ENCODE results near the gene TAOK2. TPM values are rescaled to one million over a fixed set of nuclear protein-coding genes. Genes with fewer than 3 reads are reported as not detected.
"Not testable (repeated sequence)": the region's sequence is repeated elsewhere in the genome, so short reads cannot be mapped to it uniquely, and the experiment has no call there.

TAOK2 gene
- total RNA-seq (28.0 TPM), polyA plus RNA-seq (ENCODE audit: insufficient read depth in 1 of 8, insufficient read length in 8 of 8, low replicate concordance in 1 of 8) (10 to 100 TPM; 30.8 to 43.3 (median 38.8) TPM)
- long read RNA-seq, donor 1, partial matches to known transcripts, result 5 of 6 reads
- long read RNA-seq, donor 1, other reads (novel, unspliced or antisense), result 0 of 6 reads
- long read RNA-seq, donor 2, result 0 reads
- long read RNA-seq, donor 3, result 0 reads
- long read RNA-seq, donor 4, transcript TAOK2-206 (2 exons, 1,721 nt), result major isoform, 5 of 10 reads
- long read RNA-seq, donor 4, partial matches to known transcripts, result 5 of 10 reads
- long read RNA-seq, donor 4, other reads (novel, unspliced or antisense), result 0 of 10 reads
- long read RNA-seq, donor 5, full-length matches to known transcripts, result 6 of 22 reads
- long read RNA-seq, donor 5, partial matches to known transcripts, result 16 of 22 reads
- long read RNA-seq, donor 5, other reads (novel, unspliced or antisense), result 0 of 22 reads
- long read RNA-seq, donor 6, full-length matches to known transcripts, result 4 of 4 reads
- long read RNA-seq, donor 6, partial matches to known transcripts, result 0 of 4 reads
- long read RNA-seq, donor 6, other reads (novel, unspliced or antisense), result 0 of 4 reads
- long read RNA-seq, donor 7, full-length matches to known transcripts, result 2 of 2 reads
- long read RNA-seq, donor 7, partial matches to known transcripts, result 0 of 2 reads
- long read RNA-seq, donor 7, other reads (novel, unspliced or antisense), result 0 of 2 reads
- long read RNA-seq, donor 8, partial matches to known transcripts, result 9 of 12 reads
- long read RNA-seq, donor 8, other reads (novel, unspliced or antisense), result 0 of 12 reads
- long read RNA-seq, donor 9, full-length matches to known transcripts, result 2 of 2 reads
- long read RNA-seq, donor 9, partial matches to known transcripts, result 0 of 2 reads
- long read RNA-seq, donor 9, other reads (novel, unspliced or antisense), result 0 of 2 reads
- long read RNA-seq, donor 10, partial matches to known transcripts, result 8 of 10 reads
- long read RNA-seq, donor 10, other reads (novel, unspliced or antisense), result 0 of 10 reads
- long read RNA-seq, donor 11, partial matches to known transcripts, result 11 of 12 reads
- long read RNA-seq, donor 11, other reads (novel, unspliced or antisense), result 0 of 12 reads

DNA sequence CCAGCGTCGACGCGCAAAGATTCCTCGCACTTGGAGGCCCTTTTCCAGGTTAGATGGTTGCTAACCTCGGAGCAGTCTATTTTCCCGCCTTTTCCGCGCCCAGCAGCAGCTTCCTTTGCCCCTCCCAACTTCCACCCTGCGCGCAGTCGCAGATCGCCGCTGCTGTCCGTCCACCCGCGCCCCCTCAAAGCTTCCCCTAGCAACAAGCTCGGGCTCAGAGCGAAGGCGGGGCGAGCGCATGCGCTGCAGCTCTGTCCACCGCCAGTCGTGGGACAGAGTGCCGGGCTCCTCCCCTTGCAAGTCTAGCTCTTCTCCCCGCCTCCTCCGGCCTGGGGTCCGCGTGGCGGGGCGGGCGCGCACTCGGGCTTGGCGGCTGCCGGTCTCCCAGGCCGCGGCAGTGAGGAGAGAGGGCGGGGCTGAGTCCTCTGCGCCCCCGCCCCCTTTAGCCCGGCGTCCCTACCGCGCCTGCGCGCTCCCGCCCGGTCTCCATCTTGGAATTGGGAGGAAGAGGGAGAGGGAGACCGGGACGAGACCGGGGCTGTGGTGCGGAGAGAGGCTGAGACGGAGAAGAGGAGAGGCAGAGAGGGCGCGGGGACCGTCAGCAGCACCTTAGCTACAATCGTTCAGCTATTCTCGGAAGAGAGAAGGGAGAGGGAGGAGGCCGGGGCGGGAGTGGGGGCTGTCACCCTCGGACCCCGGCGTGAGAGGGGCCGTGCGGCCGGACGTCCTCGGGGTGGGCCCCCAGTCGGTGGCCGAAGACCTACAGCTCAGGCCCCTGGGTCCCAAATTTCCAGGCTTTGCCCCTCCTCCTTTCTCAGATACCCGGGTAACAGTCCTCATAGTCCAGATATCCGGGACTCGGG, at the start of gene TAOK2:
TSS of gene TAOK2 (plus strand) at position 485 of the 863 bp plus-strand sequence. CDS start 3,905 bp downstream, outside the sequence.
- Histone ChIP-seq H3K36me3 (ENCODE audit: control insufficient read depth, insufficient read depth, low read length) (peaks cover 30% of the 10 kb centered on the region), H3K27ac (ENCODE audit: low read length) (peak within 1 kb of the TSS; percentile 97), H3K4me1 (ENCODE audit: control insufficient read depth, insufficient read depth, low read length) (peaks cover 43% of the 10 kb centered on the region), H3K4me3 (ENCODE audit: low read length) (peak within 1 kb of the TSS; percentile 100), H3K9me3 (replicated peaks; ENCODE audit: control insufficient read depth, low read depth, low read length) (peaks cover 5% of the 10 kb centered on the region), H3K27me3 (ENCODE audit: control insufficient read depth, insufficient read depth, low read length) (no peaks in the 10 kb centered on the region)
- peak; percentile 100 for DNase-seq
- under 1% methylated on average over 67 of the region's 75 CpGs for WGBS (ENCODE audit: insufficient coverage)

DNA sequence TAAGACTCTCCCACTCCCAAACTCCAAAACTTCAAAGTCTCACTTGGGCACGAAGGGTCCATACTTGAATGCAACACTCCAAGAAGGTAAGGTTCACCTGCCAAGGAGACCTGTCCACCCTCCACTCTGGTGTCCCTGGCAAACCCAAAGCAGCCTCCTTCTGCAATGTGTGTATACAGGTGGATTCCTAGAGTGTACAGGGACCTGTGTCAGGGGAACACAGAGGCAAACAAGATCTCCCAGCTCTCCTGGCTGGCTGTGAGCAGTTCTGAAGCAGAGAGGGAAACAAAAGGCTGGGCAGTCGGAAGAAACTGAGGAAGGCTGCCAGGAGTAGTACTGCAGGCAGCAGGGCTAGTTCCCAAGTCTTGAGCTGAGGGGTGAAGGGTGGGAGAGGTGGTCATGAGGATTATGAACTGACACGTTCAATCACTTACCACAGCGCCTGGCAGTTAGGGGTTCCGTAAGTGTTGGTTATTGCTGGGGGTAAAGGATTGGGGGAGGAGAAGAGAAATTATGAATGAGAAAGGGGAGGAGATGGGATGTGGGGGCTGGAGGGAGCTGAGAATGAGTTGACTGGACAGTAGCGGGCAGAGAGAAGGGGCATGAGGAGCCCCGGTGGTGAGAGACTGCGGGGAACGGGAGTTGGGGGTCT, 48.4 kb upstream of the TAOK2 start:
- Histone ChIP-seq H3K4me3 (ENCODE audit: low read length) (peak overlapping the region; percentile 83), H3K36me3 (ENCODE audit: control insufficient read depth, insufficient read depth, low read length) (peaks cover 20% of the 10 kb centered on the region), H3K27ac (ENCODE audit: low read length) (no peak overlapping the region), H3K9me3 (replicated peaks; ENCODE audit: control insufficient read depth, low read depth, low read length) (no peaks in the 10 kb centered on the region), H3K4me1 (ENCODE audit: control insufficient read depth, insufficient read depth, low read length) (peaks cover 18% of the 10 kb centered on the region), H3K27me3 (ENCODE audit: control insufficient read depth, insufficient read depth, low read length) (no peaks in the 10 kb centered on the region)
- peak; percentile 22 for DNase-seq
- WGBS (ENCODE audit: insufficient coverage), result 2% methylated on average over 8 of the region's 9 CpGs

DNA sequence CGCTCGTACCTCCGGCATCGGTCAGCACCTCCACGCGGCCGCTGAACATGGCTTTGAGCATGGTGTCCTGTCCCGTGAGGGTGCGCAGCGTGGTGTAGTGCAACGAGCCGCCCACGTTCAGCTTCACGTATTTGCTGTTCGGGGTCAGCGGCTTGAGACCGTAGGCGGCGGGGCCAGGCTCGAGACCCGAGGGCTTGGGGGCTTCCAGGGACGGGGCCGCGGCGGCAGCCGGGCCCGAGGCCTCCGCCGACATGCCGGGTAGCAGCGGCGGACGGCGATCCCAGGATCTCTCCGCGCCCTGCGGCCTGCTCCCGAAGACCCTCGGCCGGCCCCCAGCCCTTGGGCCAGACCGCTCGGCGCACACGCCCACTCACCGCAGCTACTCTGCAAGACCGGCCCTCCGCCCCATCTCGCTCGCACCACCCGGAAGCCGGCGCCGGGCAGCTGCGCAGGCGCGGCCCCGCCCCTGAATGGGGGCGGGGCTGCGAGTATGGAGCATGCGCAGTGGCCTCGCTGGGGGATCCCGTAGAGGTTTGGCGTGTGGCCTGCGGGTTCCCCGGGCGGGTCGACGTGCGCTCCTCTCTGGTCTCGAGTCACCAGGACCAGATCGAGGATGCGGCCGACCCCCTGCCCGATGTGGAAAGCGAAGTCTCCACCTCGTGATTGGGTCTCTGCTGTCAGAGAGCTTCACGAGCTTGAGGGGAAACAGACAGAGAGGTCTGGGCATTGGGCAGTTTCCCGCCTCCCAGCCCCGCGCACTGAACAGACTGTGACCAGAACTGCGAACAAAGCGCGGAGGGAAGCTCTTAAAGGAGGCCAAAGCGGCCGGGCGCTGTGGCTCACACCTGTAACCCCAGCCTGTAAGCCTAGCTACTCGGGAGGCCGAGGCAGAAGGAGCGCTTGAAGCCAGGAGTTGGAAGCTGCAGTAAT, 47.6 kb upstream of the TAOK2 start, which contains the start of gene KCTD13:
TSS of gene KCTD13 (minus strand) at position 446 of the 930 bp plus-strand sequence. CDS start at position 253, 193 bp downstream.
- WGBS (ENCODE audit: insufficient coverage), result under 1% methylated on average over 89 of the region's 89 CpGs

DNA sequence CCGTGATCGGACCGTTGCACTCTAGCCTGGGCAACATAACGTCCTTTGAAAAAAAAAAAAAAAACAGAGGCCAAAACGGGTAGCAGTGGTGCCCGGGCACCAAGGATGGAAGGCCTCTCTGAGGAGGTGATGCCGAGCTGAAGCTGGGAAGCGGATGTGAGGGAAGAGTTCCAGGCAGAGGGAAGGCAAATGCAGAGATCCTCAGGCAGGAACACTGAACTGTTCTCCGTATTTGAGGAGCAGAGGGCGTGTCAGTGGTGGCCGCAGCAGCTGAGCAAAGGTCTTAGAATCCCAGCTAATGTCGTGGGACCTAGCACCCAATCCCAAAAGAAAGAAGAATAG, 47.0 kb upstream of the TAOK2 start:
- Histone ChIP-seq H3K4me1 (ENCODE audit: control insufficient read depth, insufficient read depth, low read length) (peaks cover 18% of the 10 kb centered on the region), H3K4me3 (ENCODE audit: low read length) (peak overlapping the region; percentile 83), H3K36me3 (ENCODE audit: control insufficient read depth, insufficient read depth, low read length) (peaks cover 10% of the 10 kb centered on the region), H3K27me3 (ENCODE audit: control insufficient read depth, insufficient read depth, low read length) (no peaks in the 10 kb centered on the region), H3K9me3 (replicated peaks; ENCODE audit: control insufficient read depth, low read depth, low read length) (no peaks in the 10 kb centered on the region), H3K27ac (ENCODE audit: low read length) (peak overlapping the region; percentile 93)
- DNase-seq, result peak; percentile 71
- 7% methylated on average over 12 of the region's 12 CpGs for WGBS (ENCODE audit: insufficient coverage)

More for the DNA sequence above, 47.6 kb upstream of the TAOK2 start, which contains the start of gene KCTD13:
- Histone ChIP-seq H3K9me3 (replicated peaks; ENCODE audit: control insufficient read depth, low read depth, low read length) (no peaks in the 10 kb centered on the region), H3K4me1 (ENCODE audit: control insufficient read depth, insufficient read depth, low read length) (peaks cover 18% of the 10 kb centered on the region), H3K27me3 (ENCODE audit: control insufficient read depth, insufficient read depth, low read length) (no peaks in the 10 kb centered on the region), H3K36me3 (ENCODE audit: control insufficient read depth, insufficient read depth, low read length) (peaks cover 13% of the 10 kb centered on the region), H3K4me3 (ENCODE audit: low read length) (peak within 1 kb of the TSS; percentile 83), H3K27ac (ENCODE audit: low read length) (peak within 1 kb of the TSS; percentile 93)
- peak; percentile 94 for DNase-seq

DNA sequence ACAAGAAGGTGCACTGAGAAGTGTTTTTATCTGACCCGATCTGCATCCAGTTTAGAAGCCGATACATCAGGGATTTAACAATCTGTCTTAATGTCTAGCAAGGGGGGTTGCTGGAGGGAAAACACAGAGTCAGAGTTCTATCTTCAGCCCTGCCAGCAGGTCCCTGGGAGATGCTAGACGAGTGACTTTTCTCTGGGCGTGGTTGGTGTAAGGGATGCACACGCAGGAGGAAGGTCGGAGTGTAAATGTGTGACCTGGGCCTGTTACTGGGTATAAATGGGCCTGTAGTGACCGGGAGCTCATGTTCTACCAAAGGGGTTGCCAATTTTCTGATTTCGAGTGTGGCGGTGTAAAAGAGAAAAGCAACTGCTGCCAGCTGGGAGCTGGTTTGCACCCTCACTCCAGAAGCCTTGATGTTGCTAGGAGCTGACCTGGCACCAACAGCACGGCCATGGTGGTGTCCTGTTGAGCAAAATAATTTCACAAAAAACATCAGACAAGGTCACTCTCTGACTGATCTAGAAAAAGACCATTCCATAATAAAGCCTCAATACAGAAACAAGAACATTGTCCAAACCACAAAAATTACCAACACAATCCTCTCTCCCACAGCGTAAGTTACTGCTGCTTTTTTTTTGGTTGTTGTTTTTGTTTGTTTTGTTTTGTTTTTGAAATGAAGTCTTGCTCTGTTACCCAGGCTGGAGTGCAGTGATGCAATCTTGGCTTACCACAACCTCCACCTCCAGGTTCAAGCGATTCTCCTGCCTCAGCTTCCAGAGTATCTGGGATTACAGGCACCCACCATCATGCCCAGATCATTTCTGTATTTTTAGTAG, 46.4 kb upstream of the TAOK2 start:
- no peaks in the 10 kb centered on the region for H3K9me3 ChIP-seq (replicated peaks; ENCODE audit: control insufficient read depth, low read depth, low read length)
- H3K4me1 ChIP-seq (ENCODE audit: control insufficient read depth, insufficient read depth, low read length), result peaks cover 18% of the 10 kb centered on the region
- peaks cover 9% of the 10 kb centered on the region for H3K36me3 ChIP-seq (ENCODE audit: control insufficient read depth, insufficient read depth, low read length)
- peak overlapping the region; percentile 93 for H3K27ac ChIP-seq (ENCODE audit: low read length)
- no peaks in the 10 kb centered on the region for H3K27me3 ChIP-seq (ENCODE audit: control insufficient read depth, insufficient read depth, low read length)
- WGBS (ENCODE audit: insufficient coverage), result 56% methylated on average over 8 of the region's 12 CpGs
- peak; percentile 14 for DNase-seq
- peak overlapping the region; percentile 83 for H3K4me3 ChIP-seq (ENCODE audit: low read length)

DNA sequence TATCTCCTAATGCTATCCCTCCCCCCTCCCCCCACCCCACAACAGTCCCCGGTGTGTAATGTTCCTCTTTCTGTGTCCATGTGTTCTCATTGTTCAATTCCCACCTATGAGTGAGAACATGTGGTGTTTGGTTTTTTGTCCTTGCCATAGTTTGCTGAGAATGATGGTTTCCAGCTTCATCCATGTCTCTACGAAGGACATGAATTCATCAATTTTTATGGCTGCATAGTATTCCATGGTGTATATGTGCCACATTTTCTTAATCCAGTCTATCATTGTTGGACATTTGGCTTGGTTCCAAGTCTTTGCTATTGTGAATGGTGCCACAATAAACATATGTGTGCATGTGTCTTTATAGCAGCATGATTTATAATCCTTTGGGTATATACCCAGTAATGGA, 41.9 kb upstream of the TAOK2 start:
- not testable (repeated sequence) for H3K27ac ChIP-seq (ENCODE audit: low read length); H3K27me3 ChIP-seq (ENCODE audit: control insufficient read depth, insufficient read depth, low read length); H3K4me1 ChIP-seq (ENCODE audit: control insufficient read depth, insufficient read depth, low read length); H3K9me3 ChIP-seq (replicated peaks; ENCODE audit: control insufficient read depth, low read depth, low read length); DNase-seq; H3K36me3 ChIP-seq (ENCODE audit: control insufficient read depth, insufficient read depth, low read length); H3K4me3 ChIP-seq (ENCODE audit: low read length)
- no CpG with 5 or more reads among the region's 2 CpGs for WGBS (ENCODE audit: insufficient coverage)

DNA sequence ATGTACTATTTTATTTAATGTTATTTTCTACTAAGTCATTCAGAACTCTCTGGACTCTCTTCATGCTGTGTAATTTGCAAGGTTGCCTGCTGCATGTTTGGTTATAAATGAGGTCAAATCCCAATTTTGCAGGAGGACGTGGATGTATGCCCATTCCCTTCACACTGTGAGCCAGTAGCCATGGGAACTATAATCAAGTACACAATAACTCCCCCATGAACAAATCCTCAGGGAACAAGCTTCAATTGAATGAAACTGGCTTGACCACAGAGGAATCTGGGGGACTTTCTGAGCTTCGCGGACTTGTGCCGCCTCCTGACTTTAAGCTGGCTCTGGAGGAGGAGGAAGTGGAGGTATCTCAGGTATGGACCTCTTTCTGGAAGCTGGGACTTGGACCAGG, 33.0 kb upstream of the TAOK2 start:
- Histone ChIP-seq H3K27me3 (ENCODE audit: control insufficient read depth, insufficient read depth, low read length) (no peaks in the 10 kb centered on the region), H3K9me3 (replicated peaks; ENCODE audit: control insufficient read depth, low read depth, low read length) (no peaks in the 10 kb centered on the region), H3K4me3 (ENCODE audit: low read length) (no peak overlapping the region), H3K4me1 (ENCODE audit: control insufficient read depth, insufficient read depth, low read length) (peaks cover 8% of the 10 kb centered on the region), H3K36me3 (ENCODE audit: control insufficient read depth, insufficient read depth, low read length) (no peaks in the 10 kb centered on the region), H3K27ac (ENCODE audit: low read length) (no peak overlapping the region)
- WGBS (ENCODE audit: insufficient coverage), result no CpG with 5 or more reads among the region's 4 CpGs
- DNase-seq, result no peak

Measured in muscle of leg (tissue), 16 donors.